Cardiac muscle cell (in vitro differentiated cells and primary cell): ENCODE measurements around the gene SNRPD2. TPM values are rescaled to one million over a fixed set of nuclear protein-coding genes. Genes with fewer than 3 reads are reported as not detected.

Experiments used
- DNase-seq, 2 donors: peaks; one replicate each; pipeline versions ENCODE4 v3.0.0 to v3.0.0-alpha.2; 2010 to 2017; ENCODE audit warnings: low read depth in 1 of 2, low spot score in 1 of 2
- H3K27ac ChIP-seq: fragments of 200-600 bp; sonication (generic); 2 replicates; pipeline ENCODE4 v1.5.1; 2016
- H3K27me3 ChIP-seq: fragments of 200-600 bp; sonication (generic); 2 replicates; pipeline ENCODE4 v1.6.0; 2016; ENCODE audit warnings: control low read depth
- H3K36me3 ChIP-seq: fragments of 200-600 bp; sonication (generic); 2 replicates; pipeline ENCODE4 v1.5.1; 2016; ENCODE audit warnings: control low read depth
- H3K4me1 ChIP-seq: fragments of 200-600 bp; sonication (generic); 2 replicates; pipeline ENCODE4 v1.8.1; 2017; ENCODE audit warnings: low read depth, mild to moderate bottlenecking, mixed run types
- H3K4me3 ChIP-seq: fragments of 200-600 bp; sonication (generic); 2 replicates; pipeline ENCODE4 v1.5.1; 2016; ENCODE audit warnings: mild to moderate bottlenecking
- H3K9me3 ChIP-seq: fragments of 200-600 bp; sonication (generic); 2 replicates; pipeline ENCODE4 v1.5.1; 2017; ENCODE audit warnings: low read depth, mild to moderate bottlenecking, control low read depth
- polyA plus RNA-seq: library from polyadenylated mRNA; unstranded; fragments of >200 nt; fragmentation: Nextera tagmentation; extraction: Ambion mirVana; gene quantifications from 2 replicates; pipeline ENCODE4 v1.2.1, GENCODE V29; 2016
- total RNA-seq: library from RNA; depleted of rRNA; stranded (reverse); fragments of >200 nt; gene quantifications from 2 replicates; pipeline ENCODE4 v1.2.3, GENCODE V29; 2016
- TF ChIP-seq, protein P1 (sequence below): IDR thresholded peaks from 2 replicates; pipeline ENCODE4 v1.5.1; 2012; ENCODE audit warnings: low read depth, mild to moderate bottlenecking, low read length

Gene SNRPD2
- total and polyA plus RNA-seq, 2 experiments from 2014 or later: 298 to 696 TPM

DNA sequence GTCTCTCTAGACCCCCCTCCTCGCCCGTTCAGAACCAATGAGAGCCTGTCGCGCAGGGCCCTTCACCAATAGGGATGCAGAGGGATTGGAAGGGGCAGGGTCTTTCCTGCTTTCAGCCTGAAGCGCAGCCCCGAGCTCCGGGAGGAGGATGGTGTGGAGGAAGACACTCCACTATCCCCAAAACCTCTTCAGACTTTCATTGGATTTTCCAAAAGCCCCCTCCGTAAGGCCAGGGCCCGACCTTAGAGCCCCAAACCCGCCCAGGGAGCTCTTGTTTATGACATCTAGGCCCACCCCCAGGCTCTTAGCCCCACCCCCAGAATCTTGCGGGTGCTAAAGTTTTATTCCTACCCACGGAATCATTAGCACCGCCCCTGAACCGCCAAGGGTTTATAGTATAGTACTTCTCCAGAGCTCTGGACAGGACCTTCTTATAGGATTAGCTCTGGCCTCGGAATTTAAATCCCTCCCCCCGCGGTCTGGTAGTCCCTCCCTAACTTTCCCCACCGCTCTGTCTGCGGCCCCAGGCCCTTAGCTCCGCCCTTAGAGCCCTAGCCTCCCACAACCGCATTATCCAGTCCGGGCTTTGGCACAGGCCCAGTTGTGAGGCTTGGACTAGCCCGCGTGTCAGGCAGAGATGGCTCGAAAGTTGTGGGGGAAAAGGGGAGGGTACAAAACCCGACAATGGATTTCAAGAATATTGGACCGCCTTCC is 46.0 kb downstream of the SNRPD2 start:
- H3K27ac ChIP-seq: no peak overlapping the region
- no peaks in the 10 kb centered on the region for H3K27me3 ChIP-seq
- H3K9me3 ChIP-seq: no peaks in the 10 kb centered on the region
- H3K4me1 ChIP-seq: no peaks in the 10 kb centered on the region
- peak overlapping the region; percentile 33 for H3K4me3 ChIP-seq
- H3K36me3 ChIP-seq: no peaks in the 10 kb centered on the region
- peak; percentile 93 to 98 for DNase-seq
- TF ChIP-seq, protein P1, sequence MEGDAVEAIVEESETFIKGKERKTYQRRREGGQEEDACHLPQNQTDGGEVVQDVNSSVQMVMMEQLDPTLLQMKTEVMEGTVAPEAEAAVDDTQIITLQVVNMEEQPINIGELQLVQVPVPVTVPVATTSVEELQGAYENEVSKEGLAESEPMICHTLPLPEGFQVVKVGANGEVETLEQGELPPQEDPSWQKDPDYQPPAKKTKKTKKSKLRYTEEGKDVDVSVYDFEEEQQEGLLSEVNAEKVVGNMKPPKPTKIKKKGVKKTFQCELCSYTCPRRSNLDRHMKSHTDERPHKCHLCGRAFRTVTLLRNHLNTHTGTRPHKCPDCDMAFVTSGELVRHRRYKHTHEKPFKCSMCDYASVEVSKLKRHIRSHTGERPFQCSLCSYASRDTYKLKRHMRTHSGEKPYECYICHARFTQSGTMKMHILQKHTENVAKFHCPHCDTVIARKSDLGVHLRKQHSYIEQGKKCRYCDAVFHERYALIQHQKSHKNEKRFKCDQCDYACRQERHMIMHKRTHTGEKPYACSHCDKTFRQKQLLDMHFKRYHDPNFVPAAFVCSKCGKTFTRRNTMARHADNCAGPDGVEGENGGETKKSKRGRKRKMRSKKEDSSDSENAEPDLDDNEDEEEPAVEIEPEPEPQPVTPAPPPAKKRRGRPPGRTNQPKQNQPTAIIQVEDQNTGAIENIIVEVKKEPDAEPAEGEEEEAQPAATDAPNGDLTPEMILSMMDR: no peak

DNA sequence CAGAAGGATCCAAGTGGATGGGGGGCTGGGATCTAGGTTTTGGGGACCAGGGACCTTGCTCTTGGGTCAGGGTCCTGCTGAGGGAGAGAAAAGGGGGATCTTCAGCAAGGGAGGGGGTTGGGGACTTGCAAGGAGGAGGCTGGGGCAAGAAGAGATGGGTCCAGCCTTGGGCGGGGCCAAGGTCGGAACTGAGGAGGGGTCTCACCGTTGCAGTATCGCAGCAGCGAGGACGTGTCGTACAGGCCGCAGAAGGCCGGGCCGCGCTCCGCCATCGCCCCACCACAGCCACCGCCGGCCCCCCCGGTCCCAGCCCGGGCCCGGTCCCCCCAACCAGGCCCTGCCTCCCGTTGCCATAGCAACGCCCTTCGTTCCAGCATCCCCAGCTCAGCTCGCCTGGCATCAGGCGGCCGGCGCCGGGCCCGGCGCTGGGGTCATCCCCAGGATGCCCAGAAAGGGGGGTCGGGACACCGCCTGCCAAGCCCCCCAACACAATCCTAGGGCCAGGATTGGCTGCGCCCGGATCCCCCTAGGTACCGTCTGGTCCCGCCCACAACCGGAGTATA is 46.6 kb downstream of the SNRPD2 start:
- TF ChIP-seq, protein P1: no peak
- Histone ChIP-seq H3K27me3 (no peaks in the 10 kb centered on the region), H3K4me3 (peak overlapping the region; percentile 33), H3K36me3 (no peaks in the 10 kb centered on the region), H3K4me1 (no peaks in the 10 kb centered on the region), H3K9me3 (no peaks in the 10 kb centered on the region), H3K27ac (no peak overlapping the region)
- no peak for DNase-seq

- Histone ChIP-seq H3K4me1 (no peaks in the 10 kb centered on the region), H3K4me3 (peak overlapping the region; percentile 40), H3K27ac (no peak overlapping the region), H3K9me3 (no peaks in the 10 kb centered on the region), H3K27me3 (no peaks in the 10 kb centered on the region), H3K36me3 (no peaks in the 10 kb centered on the region)
- no peak for DNase-seq
- TF ChIP-seq, protein P1: no peak
Measured at GRCh38 chr19:45643927-45644771, 47.6 kb downstream of the SNRPD2 start.

- Histone ChIP-seq H3K4me1 (peaks cover 4% of the 10 kb centered on the region), H3K4me3 (peak overlapping the region; percentile 40), H3K27ac (no peak overlapping the region), H3K36me3 (no peaks in the 10 kb centered on the region), H3K27me3 (no peaks in the 10 kb centered on the region), H3K9me3 (no peaks in the 10 kb centered on the region)
- TF ChIP-seq, protein P1: peak; percentile 99
- DNase-seq: peak; percentile 88 to 89
Measured at GRCh38 chr19:45643024-45643926, 48.5 kb downstream of the SNRPD2 start.
